ENCODE results near the gene MLYCD. TPM values are rescaled to one million over a fixed set of nuclear protein-coding genes. Genes with fewer than 3 reads are reported as not detected.
"Not testable (repeated sequence)": the region's sequence is repeated elsewhere in the genome, so short reads cannot be mapped to it uniquely, and the experiment has no call there.

MLYCD gene
- total RNA-seq, 1 donor from 2014 or later: 10.4 TPM

GRCh38 chr16:83939266-83939855 is 40.4 kb downstream of the MLYCD start:
- no peak for DNase-seq (ENCODE audit: low spot score)

GRCh38 chr16:83940119-83940518 is 41.2 kb downstream of the MLYCD start:
- DNase-seq (ENCODE audit: low spot score): no peak

- no peak for DNase-seq (ENCODE audit: low spot score)
These were observed 41.9 kb downstream of the MLYCD start for GRCh38 chr16:83940630-83941378.

DNA sequence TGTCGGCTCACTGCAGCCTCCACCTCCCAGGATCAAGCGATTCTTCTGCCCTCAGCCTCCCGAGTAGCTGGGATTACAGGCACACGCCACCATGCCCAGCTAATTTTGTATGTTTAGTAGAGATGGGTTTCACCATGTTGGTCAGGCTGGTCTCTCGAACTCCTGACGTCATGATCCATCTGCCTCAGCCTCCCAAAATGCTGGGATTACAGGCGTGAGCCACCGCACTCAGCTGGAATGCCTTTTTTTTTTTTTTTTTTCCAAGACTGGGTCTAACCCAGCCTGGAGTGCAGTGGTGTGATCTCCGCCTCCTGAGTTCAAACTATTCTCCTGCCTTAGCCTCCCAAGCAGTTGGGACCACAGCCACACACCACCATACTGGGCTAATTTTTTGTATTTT is 42.6 kb downstream of the MLYCD start:
- DNase-seq (ENCODE audit: low spot score): not testable (repeated sequence)

DNA sequence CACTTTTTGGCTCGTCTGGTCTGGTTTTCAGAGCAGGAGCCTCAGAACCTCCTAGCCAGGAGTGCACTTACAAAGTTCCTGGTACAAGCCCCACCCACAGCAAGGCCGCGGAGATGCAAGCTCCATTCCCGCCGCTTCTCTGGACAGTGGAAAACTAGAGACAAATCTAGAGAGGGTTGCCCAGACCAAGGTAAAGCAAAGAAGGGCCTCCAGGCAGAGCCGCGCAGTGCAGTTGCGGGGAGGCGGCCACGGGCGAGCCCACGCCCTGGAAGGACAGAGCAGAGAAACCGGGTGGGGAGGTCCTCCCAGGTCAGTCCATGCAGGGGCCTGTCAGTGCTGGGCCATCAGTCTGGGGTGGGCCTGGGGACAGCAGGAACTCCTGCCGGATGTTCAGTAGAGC is 43.2 kb downstream of the MLYCD start:
- no peak for DNase-seq (ENCODE audit: low spot score)

DNA sequence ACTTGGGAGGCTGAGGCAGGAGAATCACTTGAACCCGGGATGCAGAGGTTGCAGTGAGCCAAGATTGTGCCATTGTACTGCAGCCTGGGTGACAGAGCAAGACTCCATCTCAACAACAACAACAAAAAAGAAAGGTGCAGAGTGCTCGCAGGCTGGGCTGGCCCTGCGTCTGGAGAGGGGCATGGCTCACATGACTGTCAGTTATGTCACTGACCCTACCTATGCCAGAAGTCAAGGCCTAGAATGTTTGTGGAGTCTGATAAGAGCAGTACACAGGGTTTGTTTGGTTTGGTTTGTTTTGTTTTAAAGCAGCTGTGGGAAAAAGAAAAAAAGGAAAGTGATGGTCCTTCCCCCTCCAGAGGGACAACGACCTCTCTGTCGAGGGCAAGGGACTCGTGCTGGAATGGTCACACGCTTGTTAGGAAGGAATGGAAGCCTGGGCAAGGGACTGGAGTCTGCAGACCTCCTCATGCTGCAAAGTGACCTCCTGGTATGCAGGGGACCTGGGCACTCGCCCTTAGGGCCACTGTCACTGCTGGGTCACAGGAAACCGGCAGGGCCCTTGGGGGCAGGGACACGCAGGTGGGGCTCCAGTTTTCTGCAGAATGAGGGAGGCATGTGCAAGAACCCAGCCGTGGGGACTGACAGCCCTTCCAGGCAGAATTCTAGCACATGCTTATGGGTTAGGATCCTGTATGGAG is 44.0 kb downstream of the MLYCD start:
- no peak for DNase-seq (ENCODE audit: low spot score)

DNA sequence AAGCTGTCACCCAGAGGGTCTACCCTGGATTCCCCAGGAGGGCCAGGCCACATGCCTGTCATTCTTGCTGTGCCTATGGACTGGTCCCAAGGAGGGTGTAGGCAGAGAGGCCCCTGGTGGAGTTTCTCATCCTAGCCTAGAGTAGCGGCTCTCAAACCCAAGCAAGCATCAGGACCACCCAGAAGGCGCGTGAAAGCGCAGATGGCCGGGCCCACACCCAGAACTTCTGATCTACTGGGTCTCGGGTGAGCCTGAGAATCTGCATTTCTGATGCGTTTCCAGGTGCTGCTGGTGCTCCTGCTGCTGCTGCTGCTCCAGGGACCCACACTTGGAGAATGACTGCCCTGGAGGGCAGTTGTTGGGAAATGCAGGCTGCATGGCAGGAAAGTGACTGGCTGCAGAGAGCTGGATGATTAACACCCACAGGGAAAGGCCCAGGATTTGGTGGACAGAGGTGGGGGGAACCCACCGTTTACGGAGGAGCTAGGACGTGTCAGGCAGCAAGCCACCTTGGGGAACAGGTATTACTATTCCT is 44.7 kb downstream of the MLYCD start:
- DNase-seq (ENCODE audit: low spot score): no peak

GRCh38 chr16:83945587-83945986 is 46.7 kb downstream of the MLYCD start:
- DNase-seq (ENCODE audit: low spot score): no peak

- no peak for DNase-seq (ENCODE audit: low spot score)
These were observed 47.4 kb downstream of the MLYCD start for GRCh38 chr16:83946154-83946780.

GRCh38 chr16:83946781-83947566 is 48.1 kb downstream of the MLYCD start:
- DNase-seq (ENCODE audit: low spot score): no peak

DNA sequence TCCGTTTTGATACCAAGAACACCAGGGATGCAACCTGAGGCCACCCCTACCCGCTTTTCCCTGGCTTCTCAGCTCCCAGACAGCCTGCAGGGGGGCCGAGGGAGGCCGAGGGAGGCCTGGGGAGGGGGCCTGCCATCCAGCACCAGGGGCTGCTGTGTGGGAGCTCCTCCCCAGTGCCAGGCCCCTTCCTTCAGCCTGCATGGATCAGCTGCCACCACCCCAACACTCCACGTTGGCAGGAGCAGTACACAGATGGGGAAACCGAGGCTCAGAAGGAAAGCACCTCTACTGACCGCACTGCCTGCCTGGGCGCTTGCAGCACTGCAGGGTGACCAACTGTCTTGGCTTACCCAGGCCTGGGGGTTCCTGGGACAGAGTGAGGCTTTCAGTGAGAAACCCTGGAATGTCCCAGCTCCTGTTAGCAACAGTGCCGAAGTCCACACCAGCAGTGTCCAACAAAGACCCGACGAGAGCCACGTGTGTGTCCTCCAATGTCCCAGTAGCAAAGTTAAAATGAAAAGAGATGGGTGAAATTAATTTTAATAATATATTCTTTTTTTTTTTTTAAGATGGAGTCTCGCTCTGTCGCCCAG is 48.8 kb downstream of the MLYCD start:
- no peak for DNase-seq (ENCODE audit: low spot score)

DNA sequence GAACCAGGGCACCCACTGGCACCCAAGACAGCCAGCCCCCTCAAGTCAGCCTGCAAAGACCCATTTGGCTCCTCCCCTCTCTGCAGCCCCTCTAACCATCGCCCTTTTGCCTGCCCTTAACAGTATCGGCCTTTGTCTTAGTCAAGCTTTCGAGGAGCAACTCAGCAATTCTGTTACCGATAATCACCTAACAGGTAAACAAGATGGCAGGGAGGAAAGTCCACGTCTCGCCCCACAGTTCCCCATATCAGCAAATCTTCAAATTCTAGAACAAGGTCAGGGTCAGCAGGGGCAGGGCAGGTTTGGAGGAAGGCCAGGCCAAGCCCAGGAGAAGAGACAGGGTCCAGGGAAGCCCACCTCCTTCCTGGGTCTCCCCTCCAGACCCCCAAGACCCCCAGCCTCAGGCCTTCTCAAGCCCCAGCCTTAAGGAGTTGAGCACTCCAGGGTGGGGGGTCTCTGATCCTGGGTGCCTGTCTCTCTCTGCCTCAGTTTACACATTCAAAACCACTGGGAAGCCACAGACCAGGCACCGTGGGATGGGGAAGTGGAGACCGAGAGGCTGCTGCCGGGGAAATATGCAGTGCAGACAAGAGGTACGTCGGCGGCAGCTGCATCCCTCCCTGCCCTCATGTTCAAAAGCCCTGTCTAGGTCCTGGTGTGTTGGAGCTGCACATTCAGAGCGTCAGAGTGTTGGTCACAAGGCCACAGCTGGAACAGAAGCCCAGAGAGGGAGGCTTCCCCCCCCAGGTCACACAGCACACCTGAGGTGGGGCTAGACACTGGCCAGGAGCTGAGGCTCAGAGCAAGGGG is 50.2 kb downstream of the MLYCD start:
- DNase-seq (ENCODE audit: low spot score): no peak

DNA sequence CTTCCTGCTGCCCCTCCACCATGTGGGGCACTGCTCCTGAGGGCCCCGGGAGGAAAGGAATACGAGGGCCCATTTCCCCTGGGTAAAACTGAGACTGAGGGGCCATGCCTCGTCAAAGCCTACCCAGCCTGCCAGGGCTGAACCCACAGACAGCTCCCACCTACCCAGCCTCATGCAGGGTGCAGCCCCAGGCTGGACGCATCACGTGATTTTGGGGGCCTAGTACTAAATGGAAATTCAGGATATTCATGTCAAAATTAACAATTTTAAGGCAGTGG is 50.7 kb downstream of the MLYCD start:
- DNase-seq (ENCODE audit: low spot score): no peak

GRCh38 chr16:83950862-83951399 is 52.0 kb downstream of the MLYCD start:
- DNase-seq (ENCODE audit: low spot score): not testable (repeated sequence)

- no peak for DNase-seq (ENCODE audit: low spot score)
These were observed 52.6 kb downstream of the MLYCD start for GRCh38 chr16:83951544-83951943.

DNA sequence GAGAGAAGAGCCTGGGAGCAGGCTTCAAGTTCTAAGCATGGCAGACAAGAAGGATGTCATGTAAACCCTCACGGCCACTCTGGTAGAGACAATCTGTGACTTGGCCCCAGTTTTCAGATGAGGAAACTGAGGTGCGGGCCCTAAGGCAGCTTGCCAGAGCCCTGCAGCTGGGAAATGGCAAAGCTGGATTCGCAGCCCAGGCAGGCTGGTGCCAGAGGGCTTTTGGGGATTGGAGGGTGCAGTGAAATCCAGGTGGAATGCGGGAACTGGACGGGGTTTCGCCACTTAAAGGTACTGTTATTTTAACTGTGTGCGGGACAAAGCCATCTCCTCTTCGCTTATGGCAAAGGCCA is 53.6 kb downstream of the MLYCD start:
- DNase-seq (ENCODE audit: low spot score): no peak

- peak; percentile 96 for DNase-seq (ENCODE audit: low spot score)
These were observed 54.3 kb downstream of the MLYCD start, which contains the start of gene OSGIN1 for GRCh38 chr16:83952940-83953795. Gene OSGIN1, plus strand, starts transcription at chr16:83953240. Its CDS starts 4,432 bp downstream, at chr16:83957672.

GRCh38 chr16:83953796-83954576 is 55.1 kb downstream of the MLYCD start:
- DNase-seq (ENCODE audit: low spot score): no peak

Data from mesenteric fat pad (tissue), 1 donor.